ENCODE measurements around the gene EFTUD2.
"Not testable (repeated sequence)": the region's sequence is repeated elsewhere in the genome, so short reads cannot be mapped to it uniquely, and the experiment has no call there.

The EFTUD2 gene

GRCh38 chr17:44846206-44846605 lies 53.0 kb downstream of the EFTUD2 start:
- DNase-seq: no peak

GRCh38 chr17:44844390-44844830 lies 54.8 kb downstream of the EFTUD2 start:
- no peak for DNase-seq

- DNase-seq: no peak
Observed at GRCh38 chr17:44842748-44843147, 56.5 kb downstream of the EFTUD2 start.

GRCh38 chr17:44840936-44841335 lies 58.3 kb downstream of the EFTUD2 start:
- no peak for DNase-seq

GRCh38 chr17:44840274-44840673 lies 59.0 kb downstream of the EFTUD2 start:
- no peak for DNase-seq

- DNase-seq: no peak
Observed at GRCh38 chr17:44837196-44837595, 62.0 kb downstream of the EFTUD2 start.

- no peak for DNase-seq
Observed at GRCh38 chr17:44832805-44833204, 66.4 kb downstream of the EFTUD2 start.

GRCh38 chr17:44831371-44831770 lies 67.9 kb downstream of the EFTUD2 start:
- DNase-seq: no peak

- DNase-seq: no peak
Observed at GRCh38 chr17:44830359-44831288, 68.6 kb downstream of the EFTUD2 start.

GRCh38 chr17:44829523-44830358 lies 69.5 kb downstream of the EFTUD2 start, which contains the start of gene GJC1:
Gene GJC1 (minus strand): TSS chr17:44830287. CDS start chr17:44805817, 24,470 bp downstream.
- no peak for DNase-seq

GRCh38 chr17:44828919-44829522 lies 70.2 kb downstream of the EFTUD2 start:
- no peak for DNase-seq

- DNase-seq: no peak
Observed at GRCh38 chr17:44827863-44828262, 71.4 kb downstream of the EFTUD2 start.

- no peak for DNase-seq
Observed at GRCh38 chr17:44826123-44826790, 73.0 kb downstream of the EFTUD2 start.

GRCh38 chr17:44825236-44825635 lies 74.0 kb downstream of the EFTUD2 start:
- DNase-seq: not testable (repeated sequence)

GRCh38 chr17:44820631-44821212 lies 78.5 kb downstream of the EFTUD2 start:
- no peak for DNase-seq

- DNase-seq: not testable (repeated sequence)
Observed at GRCh38 chr17:44818508-44818907, 80.7 kb downstream of the EFTUD2 start.

- DNase-seq: no peak
Observed at GRCh38 chr17:44812263-44812662, 87.0 kb downstream of the EFTUD2 start.

GRCh38 chr17:44808656-44809388 lies 90.4 kb downstream of the EFTUD2 start:
- DNase-seq: not testable (repeated sequence)

GRCh38 chr17:44808156-44808555 lies 91.1 kb downstream of the EFTUD2 start:
- no peak for DNase-seq

- DNase-seq: no peak
Observed at GRCh38 chr17:44807817-44808155, 91.5 kb downstream of the EFTUD2 start.

GRCh38 chr17:44807093-44807816 lies 92.0 kb downstream of the EFTUD2 start:
- DNase-seq: no peak

All from midbrain (tissue), 1 donor.